Activated naive CD4-positive, alpha-beta T cell (primary cell): ENCODE data around the gene SHMT2.

Experiments
- DNase-seq, 4 experiments: peaks; one replicate each; lab custom pipeline; 2025; lab: John Stamatoyannopoulos, UW

The SHMT2 gene

DNA sequence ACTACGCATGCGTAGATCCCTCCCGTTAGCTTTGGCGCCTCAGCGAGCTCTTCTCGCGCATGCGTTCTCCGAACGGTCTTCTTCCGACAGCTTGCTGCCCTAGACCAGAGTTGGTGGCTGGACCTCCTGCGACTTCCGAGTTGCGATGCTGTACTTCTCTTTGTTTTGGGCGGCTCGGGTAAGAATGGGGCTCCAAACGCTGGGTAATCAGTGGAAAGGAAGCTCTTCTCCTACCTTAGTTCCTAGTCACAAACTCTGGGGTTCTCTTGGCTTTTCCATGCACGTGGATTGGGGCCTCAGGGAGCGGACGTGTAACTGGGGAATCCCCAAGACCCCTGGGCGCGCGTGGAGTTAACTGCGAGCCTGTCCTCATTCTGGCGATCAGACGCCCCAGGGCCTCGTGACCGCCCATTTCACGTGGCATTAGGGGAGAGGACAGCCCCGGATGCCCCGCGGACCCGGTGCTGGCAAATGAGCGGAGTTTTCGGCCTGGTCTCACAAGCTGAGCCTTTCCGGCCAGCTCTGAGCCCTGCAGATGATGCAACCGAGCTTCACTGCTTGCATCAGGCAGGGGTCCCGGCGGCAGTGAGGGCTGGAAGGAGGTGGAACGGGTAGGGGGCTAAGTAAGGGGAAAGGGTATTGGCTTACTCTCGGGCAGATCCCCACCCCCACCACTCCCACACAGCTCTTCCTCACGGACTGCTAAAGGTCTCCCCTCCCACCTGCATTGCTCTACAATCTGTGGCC, at the start of gene SHMT2:
TSS of gene SHMT2 (plus strand) at position 78 of the 747 bp plus-strand sequence. CDS start at position 146, 68 bp downstream.
- DNase-seq: peak; percentile 74 to 81 (median 78)

DNA sequence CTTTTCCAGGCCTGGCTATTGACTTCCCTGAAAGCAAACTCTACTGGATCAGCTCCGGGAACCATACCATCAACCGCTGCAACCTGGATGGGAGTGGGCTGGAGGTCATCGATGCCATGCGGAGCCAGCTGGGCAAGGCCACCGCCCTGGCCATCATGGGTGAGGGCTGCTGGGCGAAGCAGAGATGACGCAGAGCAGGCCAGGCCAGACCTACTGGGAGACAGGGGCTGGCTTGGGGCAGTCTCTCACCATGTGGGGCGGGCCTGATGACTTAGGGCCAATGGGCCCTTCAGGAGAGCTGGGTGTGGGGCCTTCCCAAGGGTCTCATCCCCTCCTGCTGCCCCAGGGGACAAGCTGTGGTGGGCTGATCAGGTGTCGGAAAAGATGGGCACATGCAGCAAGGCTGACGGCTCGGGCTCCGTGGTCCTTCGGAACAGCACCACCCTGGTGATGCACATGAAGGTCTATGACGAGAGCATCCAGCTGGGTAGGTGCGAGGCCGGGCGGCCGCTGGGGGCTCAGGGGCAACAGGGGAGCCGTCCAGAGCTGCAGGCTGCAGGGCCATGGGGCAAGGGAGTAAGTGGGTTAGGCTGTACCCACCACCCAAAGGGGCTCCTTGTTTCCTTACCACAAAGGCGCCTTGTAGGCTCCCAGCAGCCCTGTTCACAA, 49.1 kb upstream of the SHMT2 start:
- DNase-seq: no peak

DNA sequence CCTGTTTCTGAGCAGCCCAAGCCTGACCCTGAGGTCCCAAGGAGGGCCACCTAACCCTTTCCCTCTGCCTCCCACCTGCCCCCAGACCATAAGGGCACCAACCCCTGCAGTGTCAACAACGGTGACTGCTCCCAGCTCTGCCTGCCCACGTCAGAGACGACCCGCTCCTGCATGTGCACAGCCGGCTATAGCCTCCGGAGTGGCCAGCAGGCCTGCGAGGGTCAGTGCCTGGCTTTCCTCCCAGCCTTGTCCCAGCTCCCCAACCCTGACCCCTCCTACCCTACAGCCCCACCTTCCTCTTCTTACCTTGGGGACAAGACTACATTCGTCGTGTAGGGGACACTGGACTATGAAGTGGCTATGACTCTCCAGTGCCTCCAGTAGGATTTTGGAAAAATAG, 48.4 kb upstream of the SHMT2 start:
- DNase-seq: no peak

GRCh38 chr12:57181561-57182155, 47.9 kb upstream of the SHMT2 start:
- no peak for DNase-seq

DNA sequence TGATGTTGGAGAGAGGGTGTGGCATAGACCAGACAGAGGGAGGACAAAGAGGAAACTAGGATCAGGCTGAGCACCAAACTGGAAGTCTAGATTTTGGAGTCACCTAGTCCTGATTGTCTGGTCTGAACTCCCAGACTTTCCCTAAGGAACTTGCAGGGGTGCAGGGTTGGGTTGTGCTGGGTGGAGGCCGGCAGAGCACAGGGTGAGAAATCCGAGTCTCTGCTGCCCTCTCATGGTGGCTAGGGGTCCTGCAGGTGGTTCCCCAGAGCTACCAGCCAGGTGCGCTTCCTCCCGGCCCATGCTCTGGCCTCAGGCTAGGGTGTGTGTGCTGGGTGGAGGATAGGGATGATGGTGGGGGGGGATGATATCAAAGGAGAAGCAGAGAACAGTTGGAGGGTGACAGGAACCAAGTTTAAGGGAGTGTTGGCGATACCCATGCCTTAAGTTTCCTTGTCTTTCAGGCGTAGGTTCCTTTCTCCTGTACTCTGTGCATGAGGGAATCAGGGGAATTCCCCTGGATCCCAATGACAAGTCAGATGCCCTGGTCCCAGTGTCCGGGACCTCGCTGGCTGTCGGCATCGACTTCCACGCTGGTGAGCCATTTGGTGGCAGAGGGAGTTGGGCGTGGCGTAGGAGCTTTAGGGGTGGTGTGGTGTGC, 46.5 kb upstream of the SHMT2 start:
- peak; percentile 60 to 81 (median 72) for DNase-seq

- DNase-seq: no peak
These were observed 45.4 kb upstream of the SHMT2 start for GRCh38 chr12:57183939-57184725.

- no peak for DNase-seq
These were observed 44.1 kb upstream of the SHMT2 start for GRCh38 chr12:57185403-57185802.

DNA sequence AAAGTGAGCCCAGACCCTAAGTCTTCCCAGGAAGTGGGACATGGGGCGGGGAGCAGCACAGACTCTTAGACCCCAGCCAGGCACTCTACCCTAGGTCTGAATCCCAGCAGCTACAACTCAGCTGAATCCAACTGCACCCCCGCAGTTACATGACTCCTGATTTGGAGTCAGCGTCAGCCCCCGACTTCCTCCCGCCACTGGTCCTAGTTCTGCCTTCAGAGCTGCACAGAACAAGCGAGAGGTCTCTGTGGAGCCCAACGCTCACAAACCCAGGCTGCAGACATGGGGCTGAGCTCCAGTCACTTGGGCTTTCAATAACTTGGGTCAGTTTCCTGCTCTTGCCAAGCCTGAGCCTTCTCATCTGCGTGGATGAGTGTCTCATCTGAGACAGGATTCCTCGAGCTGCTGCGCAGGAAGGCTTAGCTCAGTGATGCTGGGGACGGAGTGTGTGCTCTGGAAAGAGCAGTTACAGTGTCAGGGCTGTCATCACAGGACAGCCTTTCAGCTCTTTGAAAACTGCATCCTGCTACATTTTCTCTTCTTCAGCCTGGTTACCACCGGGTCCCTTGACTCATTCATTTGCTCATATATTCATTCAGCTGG, 43.5 kb upstream of the SHMT2 start:
- no peak for DNase-seq

DNA sequence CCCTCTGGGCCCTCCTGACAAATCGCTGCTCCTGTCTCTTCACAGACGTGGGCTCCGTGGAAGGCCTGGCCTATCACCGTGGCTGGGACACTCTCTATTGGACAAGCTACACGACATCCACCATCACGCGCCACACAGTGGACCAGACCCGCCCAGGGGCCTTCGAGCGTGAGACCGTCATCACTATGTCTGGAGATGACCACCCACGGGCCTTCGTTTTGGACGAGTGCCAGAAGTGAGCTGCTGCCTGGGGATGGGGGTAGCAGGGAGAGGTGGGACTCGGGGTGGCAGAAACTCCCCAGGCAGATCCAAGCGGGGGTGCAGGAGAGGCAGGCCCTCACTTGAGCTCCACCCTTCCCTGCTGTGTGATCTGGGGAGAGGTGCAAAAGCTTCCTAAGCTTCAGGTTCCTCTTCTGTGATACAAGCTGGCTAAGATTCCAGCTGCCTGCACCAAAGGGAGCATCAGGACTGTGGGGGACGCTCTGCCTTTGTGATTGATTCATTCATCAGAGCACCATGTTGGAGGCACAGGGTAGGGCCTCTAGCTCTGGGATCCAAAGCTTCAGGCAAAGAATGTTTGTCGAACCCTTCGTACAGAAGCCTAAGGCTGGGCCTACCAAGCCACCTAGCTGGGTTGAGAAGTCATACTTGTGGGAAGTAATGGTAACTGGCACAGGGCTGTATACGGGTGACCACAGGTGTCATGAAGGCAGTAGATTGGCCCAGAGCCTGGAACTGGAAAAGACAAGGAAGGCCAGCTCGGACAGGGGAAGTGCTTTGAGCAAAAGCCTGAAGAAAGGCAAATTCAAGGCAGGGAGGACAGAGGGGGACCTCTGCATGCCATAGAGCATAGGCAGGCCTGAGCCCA, 42.1 kb upstream of the SHMT2 start:
- DNase-seq: no peak

GRCh38 chr12:57188090-57188425, 41.5 kb upstream of the SHMT2 start:
- DNase-seq: no peak

GRCh38 chr12:57190037-57190436, 39.5 kb upstream of the SHMT2 start:
- DNase-seq: no peak

- no peak for DNase-seq
These were observed 38.7 kb upstream of the SHMT2 start for GRCh38 chr12:57190821-57191220.

- DNase-seq: no peak
These were observed 38.1 kb upstream of the SHMT2 start for GRCh38 chr12:57191410-57191809.

GRCh38 chr12:57192920-57193319, 36.6 kb upstream of the SHMT2 start:
- DNase-seq: no peak

DNA sequence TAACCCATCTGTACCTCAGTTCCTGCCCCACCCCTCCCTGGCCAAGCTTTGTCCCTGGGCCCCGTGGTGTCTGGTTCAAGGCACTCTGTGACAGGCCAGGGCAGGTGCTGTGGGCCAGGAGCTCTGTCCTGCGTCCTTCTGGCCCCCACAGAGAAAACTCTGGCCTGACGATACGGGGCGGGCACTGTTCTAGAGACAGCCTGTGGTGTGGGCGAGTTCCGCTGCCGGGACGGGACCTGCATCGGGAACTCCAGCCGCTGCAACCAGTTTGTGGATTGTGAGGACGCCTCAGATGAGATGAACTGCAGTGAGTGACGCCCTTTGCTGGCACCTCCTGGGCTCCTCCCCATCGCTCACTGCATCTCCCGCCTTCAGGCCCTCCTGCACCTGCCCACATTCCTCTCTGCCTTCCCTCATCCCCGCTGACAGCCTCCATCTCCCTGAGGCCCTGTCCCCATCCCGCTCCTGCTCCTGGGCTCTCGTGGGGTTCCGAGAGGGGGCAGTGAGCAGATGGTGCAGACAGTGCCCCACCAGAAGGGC, 35.7 kb upstream of the SHMT2 start:
- no peak for DNase-seq

DNA sequence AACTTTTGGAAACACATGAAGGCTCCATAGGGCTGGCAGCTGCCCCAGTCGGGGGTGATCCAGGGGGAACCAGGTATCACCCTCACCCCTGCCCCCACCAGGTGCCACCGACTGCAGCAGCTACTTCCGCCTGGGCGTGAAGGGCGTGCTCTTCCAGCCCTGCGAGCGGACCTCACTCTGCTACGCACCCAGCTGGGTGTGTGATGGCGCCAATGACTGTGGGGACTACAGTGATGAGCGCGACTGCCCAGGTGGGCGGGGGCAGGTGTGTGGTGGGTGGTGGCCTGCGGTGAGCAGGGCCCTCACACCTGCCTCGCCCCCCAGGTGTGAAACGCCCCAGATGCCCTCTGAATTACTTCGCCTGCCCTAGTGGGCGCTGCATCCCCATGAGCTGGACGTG, 35.3 kb upstream of the SHMT2 start:
- DNase-seq: no peak

DNA sequence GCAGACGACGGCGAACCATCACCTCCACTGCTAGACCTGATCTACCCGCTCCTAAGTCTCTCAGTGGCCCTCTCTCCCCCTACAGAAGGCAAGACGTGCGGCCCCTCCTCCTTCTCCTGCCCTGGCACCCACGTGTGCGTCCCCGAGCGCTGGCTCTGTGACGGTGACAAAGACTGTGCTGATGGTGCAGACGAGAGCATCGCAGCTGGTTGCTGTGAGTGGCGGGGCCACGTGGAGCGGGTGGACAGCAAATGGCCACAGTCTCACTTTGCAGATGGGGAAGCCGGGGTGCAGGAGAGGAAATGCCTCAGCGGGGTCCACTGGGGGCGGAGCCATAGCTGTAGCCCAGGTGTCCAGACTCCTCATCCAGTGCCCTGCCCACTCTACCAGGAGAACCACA, 34.3 kb upstream of the SHMT2 start:
- no peak for DNase-seq

GRCh38 chr12:57195611-57196371, 33.7 kb upstream of the SHMT2 start:
- DNase-seq: no peak

DNA sequence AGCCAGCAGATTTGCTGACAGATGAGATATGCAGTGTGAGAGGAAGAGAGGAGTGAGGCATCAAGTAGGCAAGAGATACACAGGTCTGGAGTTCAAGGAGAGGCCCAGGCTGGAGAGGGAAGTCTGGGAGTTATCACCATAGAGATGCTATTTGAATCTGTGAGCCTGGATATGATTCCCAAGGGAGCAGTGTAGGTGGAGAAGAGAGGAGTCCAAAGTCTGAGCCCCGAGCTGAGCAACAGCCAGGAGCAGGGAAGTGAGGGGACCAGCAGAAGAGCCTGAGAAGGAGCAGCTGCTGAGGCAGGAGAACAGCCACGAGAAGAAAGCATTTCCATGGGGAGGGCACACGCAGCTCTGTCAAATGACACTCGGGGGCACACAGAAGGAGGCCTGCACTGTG, 33.1 kb upstream of the SHMT2 start:
- DNase-seq: no peak

DNA sequence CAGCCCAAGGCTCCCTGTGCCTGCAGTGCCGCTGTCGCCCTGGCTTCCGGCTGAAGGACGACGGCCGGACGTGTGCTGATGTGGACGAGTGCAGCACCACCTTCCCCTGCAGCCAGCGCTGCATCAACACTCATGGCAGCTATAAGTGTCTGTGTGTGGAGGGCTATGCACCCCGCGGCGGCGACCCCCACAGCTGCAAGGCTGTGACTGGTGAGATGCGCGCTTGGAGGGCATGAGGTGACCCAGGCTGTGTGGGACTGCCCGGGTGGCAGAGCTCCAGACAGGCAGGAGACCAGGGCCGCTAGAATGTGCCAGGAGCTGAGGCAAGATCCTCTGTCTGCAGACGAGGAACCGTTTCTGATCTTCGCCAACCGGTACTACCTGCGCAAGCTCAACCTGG, 32.6 kb upstream of the SHMT2 start:
- DNase-seq: no peak
